NCI-H1048 (cell line): ENCODE results near the gene NEUROD1.

ENCODE experiments used
- DNase-seq: peaks from one replicate; lab custom pipeline; 2025; lab: John Stamatoyannopoulos, UW

The NEUROD1 gene

DNA sequence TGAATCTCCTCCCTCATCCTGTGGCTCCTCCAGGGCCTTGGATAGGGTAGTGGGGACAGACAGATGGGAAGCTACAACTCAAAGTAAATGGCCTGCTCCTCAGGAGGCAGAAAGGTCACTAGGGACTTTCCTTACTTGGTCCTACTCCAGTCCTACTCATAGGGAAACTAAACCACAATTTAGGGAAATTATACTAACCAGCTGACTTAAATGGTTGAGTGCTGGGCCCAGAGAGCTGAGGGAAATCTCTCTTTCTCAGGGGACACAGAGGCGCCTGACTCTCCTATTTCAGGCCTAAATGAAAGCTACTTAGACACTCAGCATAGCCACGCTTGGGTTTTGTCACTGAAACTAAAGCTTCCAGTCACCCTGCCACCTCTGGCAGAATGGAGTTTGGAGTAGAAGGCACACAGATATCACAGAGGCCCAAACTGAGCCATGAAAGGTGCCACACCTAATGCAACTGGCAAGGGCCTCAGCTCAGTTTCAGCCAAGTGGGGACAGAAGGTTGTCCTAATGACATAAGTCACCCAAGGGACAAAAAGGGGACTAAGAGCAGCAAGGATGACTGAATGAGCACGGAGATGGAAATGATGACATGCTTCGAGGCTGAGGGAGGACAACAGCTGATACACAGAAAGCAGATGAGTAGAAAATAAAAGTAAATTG lies 47.5 kb downstream of the NEUROD1 start:
- DNase-seq: no peak

DNA sequence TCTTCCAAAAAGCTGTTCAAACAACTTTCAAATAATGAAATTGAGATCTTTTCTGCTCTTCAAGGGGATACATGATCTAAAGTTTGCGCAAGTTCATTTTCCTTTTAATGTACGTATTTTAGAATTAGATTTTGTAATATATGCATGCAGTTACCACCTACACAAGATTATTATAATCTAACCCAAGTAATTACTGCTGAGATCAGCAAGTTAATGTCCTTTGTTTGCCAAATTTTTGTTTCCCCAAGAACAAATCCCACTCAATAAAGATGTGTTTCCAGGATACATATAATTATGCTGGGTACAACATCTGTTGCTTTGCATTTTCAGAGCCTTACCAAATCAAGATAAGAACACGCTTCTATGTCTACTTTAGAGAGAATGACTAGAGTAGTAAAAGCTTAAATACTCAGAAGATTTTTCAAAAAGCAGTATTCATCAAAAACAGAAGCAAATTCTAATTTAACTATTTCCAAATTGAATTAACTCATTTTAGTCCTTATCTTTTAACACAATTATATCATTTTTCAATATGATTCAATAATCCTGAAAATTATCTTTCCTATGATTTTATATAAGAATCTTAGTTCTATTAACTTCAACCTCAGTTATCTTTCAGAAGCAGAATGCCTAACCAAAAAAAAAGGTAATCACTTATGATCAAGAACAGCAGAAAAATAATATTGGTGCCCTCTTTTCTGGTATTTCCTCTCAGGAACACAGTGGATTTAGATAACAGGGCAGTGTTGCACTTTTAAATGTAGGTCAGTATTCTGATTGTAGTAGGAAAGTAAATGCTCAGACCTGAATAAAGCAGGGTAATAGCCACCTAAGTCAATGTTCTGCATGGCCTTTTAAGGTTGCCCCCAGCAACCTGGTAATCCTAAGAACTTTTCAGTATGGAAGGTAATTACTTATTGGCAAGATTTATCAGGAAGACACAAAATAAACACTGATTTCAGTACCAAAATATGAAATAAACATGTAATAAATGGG lies 51.4 kb downstream of the NEUROD1 start:
- DNase-seq: no peak

DNA sequence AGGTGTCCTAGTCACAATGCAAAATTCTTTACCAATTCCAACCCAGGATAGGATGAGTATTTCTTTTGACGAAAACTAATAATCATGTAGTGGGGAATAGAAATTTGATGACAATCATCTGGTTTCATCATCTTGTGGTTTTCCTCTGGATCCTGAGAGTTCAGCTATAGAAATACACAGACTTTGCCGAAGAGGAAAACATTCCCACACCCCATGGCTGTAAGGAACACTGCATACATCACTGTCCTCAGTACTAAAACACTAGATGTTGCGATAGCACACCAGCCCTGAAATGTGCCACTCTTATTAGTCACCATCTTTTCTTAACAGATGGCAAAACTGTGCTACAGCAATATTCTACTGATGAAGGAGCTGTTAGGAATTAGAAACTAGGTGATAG lies 52.8 kb downstream of the NEUROD1 start:
- DNase-seq: no peak

- DNase-seq: no peak
Measured at GRCh38 chr2:181626671-181627070, 53.6 kb downstream of the NEUROD1 start.
